Measurements from ENCODE around the gene BLMH.
"Not testable (repeated sequence)": the region's sequence is repeated elsewhere in the genome, so short reads cannot be mapped to it uniquely, and the experiment has no call there.

Gene BLMH

GRCh38 chr17:30232824-30233427 is 58.8 kb downstream of the BLMH start:
- Histone ChIP-seq H3K4me1 (ENCODE audit: control insufficient read depth in 5 of 5, insufficient read depth in 5 of 5, low read length in 5 of 5) (peaks cover 2 to 29% (median 25%) of the 10 kb centered on the region in 5 donors), H3K27ac (ENCODE audit: low read depth, low read length) (no peak overlapping the region), H3K36me3 (ENCODE audit: control insufficient read depth in 5 of 5, insufficient read depth in 5 of 5, low read length in 5 of 5) (no peaks in the 10 kb centered on the region), H3K4me3 (ENCODE audit: low read depth in 1 of 5, low read length in 5 of 5) (no peak overlapping the region), H3K9ac (ENCODE audit: low read length in 5 of 5) (no peak overlapping the region), H3K27me3 (ENCODE audit: control insufficient read depth in 5 of 5, insufficient read depth in 4 of 5, low read length in 5 of 5) (peaks cover 14 to 34% (median 21%) of the 10 kb centered on the region in 5 donors), H3K9me3 (ENCODE audit: control insufficient read depth in 5 of 5, low read length in 5 of 5) (no peaks in the 10 kb centered on the region)

- Histone ChIP-seq H3K9me3 (ENCODE audit: control insufficient read depth in 5 of 5, low read length in 5 of 5) (no peaks in the 10 kb centered on the region), H3K36me3 (ENCODE audit: control insufficient read depth in 5 of 5, insufficient read depth in 5 of 5, low read length in 5 of 5) (no peaks in the 10 kb centered on the region), H3K4me3 (ENCODE audit: low read depth in 1 of 5, low read length in 5 of 5) (no peak overlapping the region), H3K4me1 (ENCODE audit: control insufficient read depth in 5 of 5, insufficient read depth in 5 of 5, low read length in 5 of 5) (peaks cover 0 to 22% (median 19%) of the 10 kb centered on the region in 5 donors), H3K27me3 (ENCODE audit: control insufficient read depth in 5 of 5, insufficient read depth in 4 of 5, low read length in 5 of 5) (peaks cover 7 to 28% (median 14%) of the 10 kb centered on the region in 5 donors), H3K9ac (ENCODE audit: low read length in 5 of 5) (no peak overlapping the region), H3K27ac (ENCODE audit: low read depth, low read length) (no peak overlapping the region)
Observed at GRCh38 chr17:30232015-30232823, 59.5 kb downstream of the BLMH start.

GRCh38 chr17:30230596-30231125 is 61.1 kb downstream of the BLMH start:
- Histone ChIP-seq H3K9me3 (ENCODE audit: control insufficient read depth in 5 of 5, low read length in 5 of 5) (no peaks in the 10 kb centered on the region), H3K4me3 (ENCODE audit: low read depth in 1 of 5, low read length in 5 of 5) (no peak overlapping the region), H3K36me3 (ENCODE audit: control insufficient read depth in 5 of 5, insufficient read depth in 5 of 5, low read length in 5 of 5) (no peaks in the 10 kb centered on the region), H3K9ac (ENCODE audit: low read length in 5 of 5) (no peak overlapping the region), H3K27me3 (ENCODE audit: control insufficient read depth in 5 of 5, insufficient read depth in 4 of 5, low read length in 5 of 5) (peaks cover 5 to 23% (median 7%) of the 10 kb centered on the region in 5 donors), H3K27ac (ENCODE audit: low read depth, low read length) (no peak overlapping the region), H3K4me1 (ENCODE audit: control insufficient read depth in 5 of 5, insufficient read depth in 5 of 5, low read length in 5 of 5) (peaks cover 0 to 9% (median 7%) of the 10 kb centered on the region in 5 donors)

GRCh38 chr17:30230009-30230408 is 61.7 kb downstream of the BLMH start:
- not testable (repeated sequence) for H3K36me3 ChIP-seq (ENCODE audit: control insufficient read depth in 5 of 5, insufficient read depth in 5 of 5, low read length in 5 of 5); H3K27ac ChIP-seq (ENCODE audit: low read depth, low read length); H3K4me1 ChIP-seq (ENCODE audit: control insufficient read depth in 5 of 5, insufficient read depth in 5 of 5, low read length in 5 of 5); H3K4me3 ChIP-seq (ENCODE audit: low read depth in 1 of 5, low read length in 5 of 5); H3K9ac ChIP-seq (ENCODE audit: low read length in 5 of 5); H3K9me3 ChIP-seq (ENCODE audit: control insufficient read depth in 5 of 5, low read length in 5 of 5)
- H3K27me3 ChIP-seq (ENCODE audit: control insufficient read depth in 5 of 5, insufficient read depth in 4 of 5, low read length in 5 of 5) = peaks cover 0 to 19% (median 5%) of the 10 kb centered on the region in 5 donors

GRCh38 chr17:30229012-30229411 is 62.7 kb downstream of the BLMH start:
- Histone ChIP-seq H3K36me3 (ENCODE audit: control insufficient read depth in 5 of 5, insufficient read depth in 5 of 5, low read length in 5 of 5) (no peaks in the 10 kb centered on the region), H3K9me3 (ENCODE audit: control insufficient read depth in 5 of 5, low read length in 5 of 5) (no peaks in the 10 kb centered on the region), H3K9ac (ENCODE audit: low read length in 5 of 5) (no peak overlapping the region), H3K4me1 (ENCODE audit: control insufficient read depth in 5 of 5, insufficient read depth in 5 of 5, low read length in 5 of 5) (no peaks in the 10 kb centered on the region), H3K27me3 (ENCODE audit: control insufficient read depth in 5 of 5, insufficient read depth in 4 of 5, low read length in 5 of 5) (peaks cover 0 to 19% (median 2%) of the 10 kb centered on the region in 5 donors), H3K27ac (ENCODE audit: low read depth, low read length) (no peak overlapping the region), H3K4me3 (ENCODE audit: low read depth in 1 of 5, low read length in 5 of 5) (no peak overlapping the region)

- no peaks in the 10 kb centered on the region for H3K9me3 ChIP-seq (ENCODE audit: control insufficient read depth in 5 of 5, low read length in 5 of 5)
- H3K27ac ChIP-seq (ENCODE audit: low read depth, low read length) = no peak overlapping the region
Observed at GRCh38 chr17:30228011-30228410, 63.7 kb downstream of the BLMH start.

GRCh38 chr17:30226878-30227277 is 64.9 kb downstream of the BLMH start:
- Histone ChIP-seq H3K27ac (ENCODE audit: low read depth, low read length) (no peak overlapping the region), H3K9me3 (ENCODE audit: control insufficient read depth in 5 of 5, low read length in 5 of 5) (no peaks in the 10 kb centered on the region), H3K4me1 (ENCODE audit: control insufficient read depth in 5 of 5, insufficient read depth in 5 of 5, low read length in 5 of 5) (no peaks in the 10 kb centered on the region), H3K36me3 (ENCODE audit: control insufficient read depth in 5 of 5, insufficient read depth in 5 of 5, low read length in 5 of 5) (no peaks in the 10 kb centered on the region), H3K9ac (ENCODE audit: low read length in 5 of 5) (no peak overlapping the region), H3K4me3 (ENCODE audit: low read depth in 1 of 5, low read length in 5 of 5) (no peak overlapping the region), H3K27me3 (ENCODE audit: control insufficient read depth in 5 of 5, insufficient read depth in 4 of 5, low read length in 5 of 5) (peaks cover 0 to 15% (median 2%) of the 10 kb centered on the region in 5 donors)

More at GRCh38 chr17:30228011-30228410, 63.7 kb downstream of the BLMH start:
- Histone ChIP-seq H3K4me1 (ENCODE audit: control insufficient read depth in 5 of 5, insufficient read depth in 5 of 5, low read length in 5 of 5) (no peaks in the 10 kb centered on the region), H3K9ac (ENCODE audit: low read length in 5 of 5) (no peak overlapping the region), H3K4me3 (ENCODE audit: low read depth in 1 of 5, low read length in 5 of 5) (no peak overlapping the region), H3K27me3 (ENCODE audit: control insufficient read depth in 5 of 5, insufficient read depth in 4 of 5, low read length in 5 of 5) (peaks cover 0 to 19% (median 2%) of the 10 kb centered on the region in 5 donors), H3K36me3 (ENCODE audit: control insufficient read depth in 5 of 5, insufficient read depth in 5 of 5, low read length in 5 of 5) (no peaks in the 10 kb centered on the region)

GRCh38 chr17:30225919-30226553 is 65.7 kb downstream of the BLMH start:
- H3K27me3 ChIP-seq (ENCODE audit: control insufficient read depth in 5 of 5, insufficient read depth in 4 of 5, low read length in 5 of 5) = peaks cover 0 to 15% (median 2%) of the 10 kb centered on the region in 5 donors
- no peaks in the 10 kb centered on the region for H3K36me3 ChIP-seq (ENCODE audit: control insufficient read depth in 5 of 5, insufficient read depth in 5 of 5, low read length in 5 of 5)
- no peaks in the 10 kb centered on the region for H3K9me3 ChIP-seq (ENCODE audit: control insufficient read depth in 5 of 5, low read length in 5 of 5)
- no peak overlapping the region for H3K27ac ChIP-seq (ENCODE audit: low read depth, low read length)
- H3K4me1 ChIP-seq (ENCODE audit: control insufficient read depth in 5 of 5, insufficient read depth in 5 of 5, low read length in 5 of 5) = no peaks in the 10 kb centered on the region
- no peak overlapping the region for H3K4me3 ChIP-seq (ENCODE audit: low read depth in 1 of 5, low read length in 5 of 5)
- no peak overlapping the region for H3K9ac ChIP-seq (ENCODE audit: low read length in 5 of 5)

GRCh38 chr17:30225112-30225511 is 66.6 kb downstream of the BLMH start:
- Histone ChIP-seq H3K36me3 (ENCODE audit: control insufficient read depth in 5 of 5, insufficient read depth in 5 of 5, low read length in 5 of 5) (no peaks in the 10 kb centered on the region), H3K4me3 (ENCODE audit: low read depth in 1 of 5, low read length in 5 of 5) (no peak overlapping the region), H3K4me1 (ENCODE audit: control insufficient read depth in 5 of 5, insufficient read depth in 5 of 5, low read length in 5 of 5) (peaks cover 0 to 4% (median 1%) of the 10 kb centered on the region in 5 donors), H3K9ac (ENCODE audit: low read length in 5 of 5) (no peak overlapping the region), H3K27me3 (ENCODE audit: control insufficient read depth in 5 of 5, insufficient read depth in 4 of 5, low read length in 5 of 5) (peaks cover 0 to 10% (median 0%) of the 10 kb centered on the region in 5 donors), H3K27ac (ENCODE audit: low read depth, low read length) (no peak overlapping the region), H3K9me3 (ENCODE audit: control insufficient read depth in 5 of 5, low read length in 5 of 5) (no peaks in the 10 kb centered on the region)
